HAP-1 (cell line): ENCODE results near the gene ZFP36L2.
"Not testable (repeated sequence)": the region's sequence is repeated elsewhere in the genome, so short reads cannot be mapped to it uniquely, and the experiment has no call there.

ENCODE experiments used
- DNase-seq, 2 experiments: peaks; one replicate each; pipeline ENCODE4 v3.0.0-alpha.2; 2016 to 2020; ENCODE audit warnings: low spot score in 2 of 2
- H3K27me3 ChIP-seq: fragments of 250-450 bp; sonication (Bioruptor Pico); 2 replicates; pipeline ENCODE4 v1.5.1; 2020; ENCODE audit warnings: low read depth, mild to moderate bottlenecking, moderate library complexity
- H3K36me3 ChIP-seq: fragments of 250-450 bp; sonication (Bioruptor Pico); replicated peaks from 2 replicates; pipeline ENCODE4 v1.5.1; 2020; ENCODE audit warnings: mild to moderate bottlenecking
- H3K4me1 ChIP-seq: fragments of 250-450 bp; sonication (Bioruptor Pico); 2 replicates; pipeline ENCODE4 v1.5.1; 2020; ENCODE audit warnings: mild to moderate bottlenecking
- H3K4me3 ChIP-seq: fragments of 250-450 bp; sonication (Bioruptor Pico); 2 replicates; pipeline ENCODE4 v1.5.1; 2020; ENCODE audit warnings: mild to moderate bottlenecking, moderate library complexity
- H3K9me3 ChIP-seq: fragments of 250-450 bp; sonication (Bioruptor Pico); 2 replicates; pipeline ENCODE4 v1.5.1; 2020; ENCODE audit warnings: mild to moderate bottlenecking, moderate library complexity
- in situ Hi-C: fragments of 300-500 bp; cut with MboI; formaldehyde crosslinking; loops from 3 replicates; pipeline ENCODE4 v1.14.3; 2020; ENCODE audit warnings: low sequenced_read_pairs, inconsistent platforms, mixed read lengths

The ZFP36L2 gene

GRCh38 chr2:43201016-43201415 is 25.4 kb downstream of the ZFP36L2 start:
- H3K36me3 ChIP-seq, result no peaks in the 10 kb centered on the region

GRCh38 chr2:43199492-43200488 is 26.6 kb downstream of the ZFP36L2 start:
- in situ Hi-C loops, result no loop called here
- no peaks in the 10 kb centered on the region for H3K36me3 ChIP-seq
- no peaks in the 10 kb centered on the region for H3K27me3 ChIP-seq
- H3K4me1 ChIP-seq, result no peaks in the 10 kb centered on the region
- H3K9me3 ChIP-seq, result no peaks in the 10 kb centered on the region
- no peak overlapping the region for H3K4me3 ChIP-seq
- DNase-seq, result no peak

More at GRCh38 chr2:43201016-43201415, 25.4 kb downstream of the ZFP36L2 start:
- no peak for DNase-seq
- Histone ChIP-seq H3K9me3 (no peaks in the 10 kb centered on the region), H3K4me1 (no peaks in the 10 kb centered on the region), H3K4me3 (no peak overlapping the region), H3K27me3 (no peaks in the 10 kb centered on the region)
- in situ Hi-C loops, result no loop called here

- Histone ChIP-seq H3K4me3 (no peak overlapping the region), H3K4me1 (no peaks in the 10 kb centered on the region), H3K27me3 (no peaks in the 10 kb centered on the region), H3K36me3 (no peaks in the 10 kb centered on the region), H3K9me3 (no peaks in the 10 kb centered on the region)
- DNase-seq, result no peak
- in situ Hi-C loops, result no loop called here
Measured at GRCh38 chr2:43198263-43198662, 28.1 kb downstream of the ZFP36L2 start.

GRCh38 chr2:43197588-43197896 is 28.9 kb downstream of the ZFP36L2 start:
- Histone ChIP-seq H3K27me3 (no peaks in the 10 kb centered on the region), H3K36me3 (no peaks in the 10 kb centered on the region), H3K9me3 (no peaks in the 10 kb centered on the region), H3K4me3 (no peak overlapping the region), H3K4me1 (no peaks in the 10 kb centered on the region)
- in situ Hi-C loops, result no loop called here
- no peak for DNase-seq

GRCh38 chr2:43196768-43197587 is 29.4 kb downstream of the ZFP36L2 start:
- Histone ChIP-seq H3K9me3 (no peaks in the 10 kb centered on the region), H3K4me1 (no peaks in the 10 kb centered on the region), H3K36me3 (no peaks in the 10 kb centered on the region), H3K27me3 (no peaks in the 10 kb centered on the region), H3K4me3 (no peak overlapping the region)
- DNase-seq, result no peak
- in situ Hi-C loops, result no loop called here

- Histone ChIP-seq H3K9me3 (no peaks in the 10 kb centered on the region), H3K36me3 (no peaks in the 10 kb centered on the region), H3K4me3 (no peak overlapping the region), H3K27me3 (no peaks in the 10 kb centered on the region), H3K4me1 (no peaks in the 10 kb centered on the region)
- no peak for DNase-seq
- in situ Hi-C loops, result no loop called here
Measured at GRCh38 chr2:43194121-43194869, 32.1 kb downstream of the ZFP36L2 start.

- no peaks in the 10 kb centered on the region for H3K36me3 ChIP-seq
- H3K4me3 ChIP-seq, result no peak overlapping the region
- in situ Hi-C loops, result no loop called here
- H3K9me3 ChIP-seq, result no peaks in the 10 kb centered on the region
- H3K27me3 ChIP-seq, result no peaks in the 10 kb centered on the region
- no peaks in the 10 kb centered on the region for H3K4me1 ChIP-seq
- DNase-seq, result no peak
Measured at GRCh38 chr2:43193652-43194120, 32.7 kb downstream of the ZFP36L2 start.

GRCh38 chr2:43192744-43193651 is 33.4 kb downstream of the ZFP36L2 start:
- Histone ChIP-seq H3K9me3 (no peaks in the 10 kb centered on the region), H3K27me3 (no peaks in the 10 kb centered on the region), H3K4me3 (no peak overlapping the region), H3K4me1 (no peaks in the 10 kb centered on the region), H3K36me3 (no peaks in the 10 kb centered on the region)
- in situ Hi-C loops, result no loop called here
- no peak for DNase-seq

GRCh38 chr2:43191947-43192516 is 34.4 kb downstream of the ZFP36L2 start:
- no peaks in the 10 kb centered on the region for H3K4me1 ChIP-seq
- DNase-seq, result no peak
- no peak overlapping the region for H3K4me3 ChIP-seq
- H3K27me3 ChIP-seq, result no peaks in the 10 kb centered on the region
- in situ Hi-C loops, result no loop called here
- no peaks in the 10 kb centered on the region for H3K9me3 ChIP-seq
- no peaks in the 10 kb centered on the region for H3K36me3 ChIP-seq

GRCh38 chr2:43190311-43191052 is 35.9 kb downstream of the ZFP36L2 start:
- in situ Hi-C loops, result no loop called here
- no peak for DNase-seq
- Histone ChIP-seq H3K36me3 (no peaks in the 10 kb centered on the region), H3K9me3 (no peaks in the 10 kb centered on the region), H3K4me3 (no peak overlapping the region), H3K4me1 (no peaks in the 10 kb centered on the region), H3K27me3 (no peaks in the 10 kb centered on the region)

- H3K27me3 ChIP-seq, in situ Hi-C loops, H3K36me3 ChIP-seq, H3K4me1 ChIP-seq, H3K4me3 ChIP-seq, H3K9me3 ChIP-seq, DNase-seq: not testable (repeated sequence)
Measured at GRCh38 chr2:43189861-43190260, 36.5 kb downstream of the ZFP36L2 start.
